ENCODE results near the gene CCDC85A.

DNA sequence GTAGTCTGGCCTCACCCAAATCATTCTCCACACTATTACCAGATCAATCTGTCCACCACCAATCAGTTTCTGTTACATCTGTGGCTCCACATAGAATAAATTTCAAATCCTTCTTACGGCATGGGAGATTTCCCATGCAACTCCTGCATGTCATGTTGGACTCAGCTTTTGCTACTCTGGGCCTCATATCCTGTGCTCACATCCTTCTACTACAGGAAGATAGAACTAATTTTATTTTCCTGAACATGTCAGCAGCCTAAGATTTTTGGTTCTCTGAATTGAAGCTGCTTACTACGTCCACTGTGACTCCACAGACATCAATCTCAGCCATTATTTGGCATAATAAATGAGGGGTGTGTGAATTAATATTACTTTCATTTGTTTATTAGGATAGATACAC lies 181.1 kb downstream of the CCDC85A start:
- TF ChIP-seq, protein P1, sequence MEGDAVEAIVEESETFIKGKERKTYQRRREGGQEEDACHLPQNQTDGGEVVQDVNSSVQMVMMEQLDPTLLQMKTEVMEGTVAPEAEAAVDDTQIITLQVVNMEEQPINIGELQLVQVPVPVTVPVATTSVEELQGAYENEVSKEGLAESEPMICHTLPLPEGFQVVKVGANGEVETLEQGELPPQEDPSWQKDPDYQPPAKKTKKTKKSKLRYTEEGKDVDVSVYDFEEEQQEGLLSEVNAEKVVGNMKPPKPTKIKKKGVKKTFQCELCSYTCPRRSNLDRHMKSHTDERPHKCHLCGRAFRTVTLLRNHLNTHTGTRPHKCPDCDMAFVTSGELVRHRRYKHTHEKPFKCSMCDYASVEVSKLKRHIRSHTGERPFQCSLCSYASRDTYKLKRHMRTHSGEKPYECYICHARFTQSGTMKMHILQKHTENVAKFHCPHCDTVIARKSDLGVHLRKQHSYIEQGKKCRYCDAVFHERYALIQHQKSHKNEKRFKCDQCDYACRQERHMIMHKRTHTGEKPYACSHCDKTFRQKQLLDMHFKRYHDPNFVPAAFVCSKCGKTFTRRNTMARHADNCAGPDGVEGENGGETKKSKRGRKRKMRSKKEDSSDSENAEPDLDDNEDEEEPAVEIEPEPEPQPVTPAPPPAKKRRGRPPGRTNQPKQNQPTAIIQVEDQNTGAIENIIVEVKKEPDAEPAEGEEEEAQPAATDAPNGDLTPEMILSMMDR (conservative IDR thresholded peaks at IDR 0.05; ENCODE audit: low read depth, low read length), result no peak
- TF ChIP-seq MXI1 (IDR thresholded peaks at IDR 0.05; ENCODE audit: borderline replicate concordance, low read depth, low read length) (no peak), SMC3 (IDR thresholded peaks at IDR 0.05; ENCODE audit: low read depth, low read length) (no peak), CEBPB (IDR thresholded peaks at IDR 0.05; ENCODE audit: low read depth, low read length) (no peak), POLR2A (IDR thresholded peaks at IDR 0.05; ENCODE audit: low read depth, low read length) (no peak), RAD21 (IDR thresholded peaks at IDR 0.05; ENCODE audit: low read length) (no peak)

All from IMR-90 (cell line).